Activated T-cell treated with anti-CD3 and anti-CD28 coated beads, Interleukin-2, amount 50 U/mL, for 72 hours (primary cell): ENCODE results near the gene ADAMTSL4. TPM values are rescaled to one million over a fixed set of nuclear protein-coding genes. Genes with fewer than 3 reads are reported as not detected.

Experiments used
- ATAC-seq, 2 donors: fragments of 150-1000 bp; cut with Tn5 transposase; replicated peaks in 1 of 2; 2 replicates each; pipeline ENCODE4 v1.10.0; 2021; ENCODE audit warnings: moderate library complexity in 2 of 2, mild to moderate bottlenecking in 1 of 2
- DNase-seq, 2 donors: peaks; one replicate each; pipeline ENCODE4 v3.0.0; 2021 to 2022; ENCODE audit warnings: mixed read lengths in 1 of 2
- H3K27ac Mint-ChIP-seq: one replicate; pipeline ENCODE4 v1.8.0; 2022; ENCODE audit warnings: mild to moderate bottlenecking, moderate library complexity, mixed read lengths
- H3K27me3 Mint-ChIP-seq: one replicate; pipeline ENCODE4 v1.8.0; 2022; ENCODE audit warnings: low read depth, mixed read lengths
- H3K36me3 Mint-ChIP-seq, 2 donors: one replicate each; pipeline ENCODE4 v1.8.0; 2022; ENCODE audit warnings: mixed read lengths in 2 of 2, mild to moderate bottlenecking in 1 of 2; ENCODE audit not compliant: insufficient read depth in 2 of 2
- H3K4me1 Mint-ChIP-seq: one replicate; pipeline ENCODE4 v1.8.0; 2022; ENCODE audit warnings: low read depth, mixed read lengths
- H3K4me3 Mint-ChIP-seq, 2 donors: one replicate each; pipeline ENCODE4 v1.8.0; 2022; ENCODE audit warnings: mild to moderate bottlenecking in 2 of 2, mixed read lengths in 2 of 2, moderate library complexity in 2 of 2
- H3K9me3 Mint-ChIP-seq, 2 donors: one replicate each; pipeline ENCODE4 v1.8.0; 2022; ENCODE audit warnings: mixed read lengths in 2 of 2
- total RNA-seq, 2 donors: library from RNA; stranded (reverse); gene quantifications; one replicate each; pipeline ENCODE4 v1.2.3, GENCODE V29; 2022

The ADAMTSL4 gene
- total RNA-seq, 2 donors from 2014 or later = 0.86 to 2.6 TPM

DNA sequence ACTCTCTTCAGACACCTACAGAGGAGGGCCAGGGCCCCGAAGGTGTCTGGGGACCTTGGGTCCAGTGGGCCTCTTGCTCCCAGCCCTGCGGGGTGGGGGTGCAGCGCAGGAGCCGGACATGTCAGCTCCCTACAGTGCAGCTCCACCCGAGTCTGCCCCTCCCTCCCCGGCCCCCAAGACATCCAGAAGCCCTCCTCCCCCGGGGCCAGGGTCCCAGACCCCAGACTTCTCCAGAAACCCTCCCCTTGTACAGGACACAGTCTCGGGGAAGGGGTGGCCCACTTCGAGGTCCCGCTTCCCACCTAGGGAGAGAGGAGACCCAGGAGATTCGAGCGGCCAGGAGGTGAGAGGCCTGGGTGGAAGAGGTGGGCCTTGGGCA, 3.7 kb downstream of the ADAMTSL4 start:
- DNase-seq (no peak), ATAC-seq (no peak)
- peaks cover 14% of the 10 kb centered on the region for H3K27me3 Mint-ChIP-seq
- peaks cover 0 to 3% of the 10 kb centered on the region in 2 donors for H3K36me3 Mint-ChIP-seq
- H3K9me3 Mint-ChIP-seq = no peaks in the 10 kb centered on the region
- H3K4me3 Mint-ChIP-seq = peak overlapping the region in 1 of 2 donors; percentile 55
- H3K27ac Mint-ChIP-seq = no peak overlapping the region
- peaks cover 36% of the 10 kb centered on the region for H3K4me1 Mint-ChIP-seq

DNA sequence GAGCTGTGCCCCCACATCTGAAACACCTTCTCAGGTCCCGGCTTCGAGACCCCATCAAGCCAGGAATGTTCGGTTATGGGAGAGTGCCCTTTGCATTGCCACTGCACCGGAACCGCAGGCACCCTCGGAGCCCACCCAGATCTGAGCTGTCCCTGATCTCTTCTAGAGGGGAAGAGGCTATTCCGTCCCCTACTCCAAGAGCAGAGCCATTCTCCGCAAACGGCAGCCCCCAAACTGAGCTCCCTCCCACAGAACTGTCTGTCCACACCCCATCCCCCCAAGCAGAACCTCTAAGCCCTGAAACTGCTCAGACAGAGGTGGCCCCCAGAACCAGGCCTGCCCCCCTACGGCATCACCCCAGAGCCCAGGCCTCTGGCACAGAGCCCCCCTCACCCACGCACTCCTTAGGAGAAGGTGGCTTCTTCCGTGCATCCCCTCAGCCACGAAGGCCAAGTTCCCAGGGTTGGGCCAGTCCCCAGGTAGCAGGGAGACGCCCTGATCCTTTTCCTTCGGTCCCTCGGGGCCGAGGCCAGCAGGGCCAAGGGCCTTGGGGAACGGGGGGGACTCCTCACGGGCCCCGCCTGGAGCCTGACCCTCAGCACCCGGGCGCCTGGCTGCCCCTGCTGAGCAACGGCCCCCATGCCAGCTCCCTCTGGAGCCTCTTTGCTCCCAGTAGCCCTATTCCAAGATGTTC, 4.3 kb downstream of the ADAMTSL4 start:
- Mint-ChIP-seq H3K27ac (no peak overlapping the region), H3K27me3 (peaks cover 14% of the 10 kb centered on the region), H3K4me1 (peaks cover 33% of the 10 kb centered on the region), H3K36me3 (peaks cover 0 to 3% of the 10 kb centered on the region in 2 donors), H3K4me3 (no peak overlapping the region), H3K9me3 (no peaks in the 10 kb centered on the region)
- ATAC-seq (no peak), DNase-seq (no peak)

- H3K27me3 Mint-ChIP-seq = peaks cover 14% of the 10 kb centered on the region
- no peaks in the 10 kb centered on the region for H3K9me3 Mint-ChIP-seq
- DNase-seq = no peak
- no peak overlapping the region for H3K4me3 Mint-ChIP-seq
- peaks cover 0 to 3% of the 10 kb centered on the region in 2 donors for H3K36me3 Mint-ChIP-seq
- ATAC-seq = no peak
- H3K4me1 Mint-ChIP-seq = peaks cover 32% of the 10 kb centered on the region
- H3K27ac Mint-ChIP-seq = no peak overlapping the region
Measured at GRCh38 chr1:150554086-150554452, 4.9 kb downstream of the ADAMTSL4 start.

DNA sequence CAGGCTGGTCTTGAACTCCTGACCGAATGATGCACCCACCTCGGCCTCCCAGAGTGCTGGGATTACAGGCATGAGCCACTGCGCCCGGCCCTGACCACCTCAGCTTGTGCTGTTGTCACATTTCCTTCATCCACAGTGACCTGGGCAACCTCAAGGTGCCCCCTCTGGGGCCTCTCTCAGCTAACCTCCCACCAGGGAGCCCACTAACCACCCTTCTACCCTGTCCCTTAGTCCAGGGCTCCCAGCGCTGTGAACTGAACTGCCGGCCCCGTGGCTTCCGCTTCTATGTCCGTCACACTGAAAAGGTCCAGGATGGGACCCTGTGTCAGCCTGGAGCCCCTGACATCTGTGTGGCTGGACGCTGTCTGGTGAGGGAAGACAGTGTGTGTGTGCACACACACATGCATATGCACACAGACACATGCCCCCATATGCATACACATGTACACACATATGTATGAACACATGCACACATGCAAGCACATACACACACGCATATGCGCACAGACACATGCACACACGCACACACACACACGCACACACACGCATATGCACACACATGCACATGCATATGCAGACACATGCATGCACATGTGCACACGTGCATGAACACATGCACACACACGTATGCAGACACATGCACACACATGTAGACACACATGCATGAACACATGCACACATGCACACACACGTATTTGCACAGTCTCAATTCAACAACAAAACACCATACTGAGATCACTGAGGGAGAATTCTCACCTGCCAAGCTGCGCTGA, 6.2 kb downstream of the ADAMTSL4 start:
- peaks cover 8% of the 10 kb centered on the region for H3K27me3 Mint-ChIP-seq
- DNase-seq (no peak), ATAC-seq (no peak)
- no peak overlapping the region for H3K27ac Mint-ChIP-seq
- H3K9me3 Mint-ChIP-seq = no peaks in the 10 kb centered on the region
- H3K36me3 Mint-ChIP-seq = peaks cover 0 to 3% of the 10 kb centered on the region in 2 donors
- H3K4me1 Mint-ChIP-seq = peaks cover 33% of the 10 kb centered on the region
- no peak overlapping the region for H3K4me3 Mint-ChIP-seq

DNA sequence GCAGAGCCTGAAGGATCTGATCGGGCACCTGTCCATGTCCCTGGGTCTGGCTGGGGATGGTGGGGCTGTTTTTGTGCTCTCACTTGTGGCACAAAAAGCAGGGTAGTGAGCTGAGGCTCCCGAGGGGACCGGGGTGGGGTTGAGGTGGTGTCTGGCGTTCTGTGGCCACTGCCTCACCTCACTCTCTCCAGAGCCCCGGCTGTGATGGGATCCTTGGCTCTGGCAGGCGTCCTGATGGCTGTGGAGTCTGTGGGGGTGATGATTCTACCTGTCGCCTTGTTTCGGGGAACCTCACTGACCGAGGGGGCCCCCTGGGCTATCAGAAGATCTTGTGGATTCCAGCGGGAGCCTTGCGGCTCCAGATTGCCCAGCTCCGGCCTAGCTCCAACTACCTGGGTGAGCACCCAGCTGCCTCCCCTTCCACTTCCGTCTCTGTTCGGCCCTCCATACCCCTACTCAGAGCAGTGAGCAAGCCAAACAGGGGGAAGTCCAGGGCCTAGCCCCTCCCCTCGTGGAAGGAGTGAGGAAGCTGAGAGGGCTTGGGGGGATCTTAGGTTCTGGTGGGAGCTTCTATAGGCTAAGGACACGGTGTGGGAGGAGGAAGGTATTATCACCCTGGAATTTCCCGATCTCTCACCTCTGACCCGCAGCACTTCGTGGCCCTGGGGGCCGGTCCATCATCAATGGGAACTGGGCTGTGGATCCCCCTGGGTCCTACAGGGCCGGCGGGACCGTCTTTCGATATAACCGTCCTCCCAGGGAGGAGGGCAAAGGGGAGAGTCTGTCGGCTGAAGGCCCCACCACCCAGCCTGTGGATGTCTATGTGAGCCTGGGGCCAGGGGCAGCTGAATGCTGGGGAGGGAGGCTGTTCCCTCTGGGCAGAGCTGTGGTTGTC, 7.0 kb downstream of the ADAMTSL4 start:
- ATAC-seq = no peak
- Mint-ChIP-seq H3K4me3 (no peak overlapping the region), H3K9me3 (no peaks in the 10 kb centered on the region), H3K27ac (no peak overlapping the region), H3K27me3 (peaks cover 5% of the 10 kb centered on the region), H3K4me1 (peaks cover 32% of the 10 kb centered on the region), H3K36me3 (peaks cover 0 to 3% of the 10 kb centered on the region in 2 donors)
- DNase-seq = no peak

DNA sequence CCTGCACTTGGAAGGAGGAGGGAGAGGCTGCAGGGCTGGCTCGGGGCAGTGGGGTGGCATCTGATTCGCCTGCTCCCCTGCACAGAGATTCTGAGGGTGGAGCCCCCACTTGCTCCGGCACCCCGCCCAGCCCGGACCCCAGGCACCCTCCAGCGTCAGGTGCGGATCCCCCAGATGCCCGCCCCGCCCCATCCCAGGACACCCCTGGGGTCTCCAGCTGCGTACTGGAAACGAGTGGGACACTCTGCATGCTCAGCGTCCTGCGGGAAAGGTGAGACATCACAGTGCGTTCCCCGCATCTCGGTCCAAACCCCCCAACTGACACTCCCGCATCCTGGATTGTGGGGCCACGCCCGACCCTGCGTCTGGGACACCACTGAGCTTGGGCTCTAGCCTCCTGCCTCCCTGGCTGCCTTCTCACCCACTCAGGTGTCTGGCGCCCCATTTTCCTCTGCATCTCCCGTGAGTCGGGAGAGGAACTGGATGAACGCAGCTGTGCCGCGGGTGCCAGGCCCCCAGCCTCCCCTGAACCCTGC, 7.9 kb downstream of the ADAMTSL4 start:
- DNase-seq = no peak
- Mint-ChIP-seq H3K27me3 (no peaks in the 10 kb centered on the region), H3K9me3 (no peaks in the 10 kb centered on the region), H3K36me3 (peaks cover 0 to 3% of the 10 kb centered on the region in 2 donors), H3K27ac (no peak overlapping the region), H3K4me3 (no peak overlapping the region), H3K4me1 (peaks cover 28% of the 10 kb centered on the region)
- no peak for ATAC-seq

GRCh38 chr1:150557813-150558212, 8.6 kb downstream of the ADAMTSL4 start:
- Mint-ChIP-seq H3K4me1 (peaks cover 28% of the 10 kb centered on the region), H3K36me3 (peaks cover 0 to 4% of the 10 kb centered on the region in 2 donors), H3K27me3 (no peaks in the 10 kb centered on the region), H3K9me3 (no peaks in the 10 kb centered on the region), H3K27ac (no peak overlapping the region), H3K4me3 (no peak overlapping the region)
- DNase-seq = no peak
- no peak for ATAC-seq

- no peak for DNase-seq
- Mint-ChIP-seq H3K36me3 (peaks cover 0 to 4% of the 10 kb centered on the region in 2 donors), H3K27ac (no peak overlapping the region), H3K4me3 (no peak overlapping the region), H3K9me3 (no peaks in the 10 kb centered on the region), H3K4me1 (peaks cover 31% of the 10 kb centered on the region), H3K27me3 (no peaks in the 10 kb centered on the region)
- ATAC-seq = no peak
Measured at GRCh38 chr1:150558303-150558704, 9.1 kb downstream of the ADAMTSL4 start.

DNA sequence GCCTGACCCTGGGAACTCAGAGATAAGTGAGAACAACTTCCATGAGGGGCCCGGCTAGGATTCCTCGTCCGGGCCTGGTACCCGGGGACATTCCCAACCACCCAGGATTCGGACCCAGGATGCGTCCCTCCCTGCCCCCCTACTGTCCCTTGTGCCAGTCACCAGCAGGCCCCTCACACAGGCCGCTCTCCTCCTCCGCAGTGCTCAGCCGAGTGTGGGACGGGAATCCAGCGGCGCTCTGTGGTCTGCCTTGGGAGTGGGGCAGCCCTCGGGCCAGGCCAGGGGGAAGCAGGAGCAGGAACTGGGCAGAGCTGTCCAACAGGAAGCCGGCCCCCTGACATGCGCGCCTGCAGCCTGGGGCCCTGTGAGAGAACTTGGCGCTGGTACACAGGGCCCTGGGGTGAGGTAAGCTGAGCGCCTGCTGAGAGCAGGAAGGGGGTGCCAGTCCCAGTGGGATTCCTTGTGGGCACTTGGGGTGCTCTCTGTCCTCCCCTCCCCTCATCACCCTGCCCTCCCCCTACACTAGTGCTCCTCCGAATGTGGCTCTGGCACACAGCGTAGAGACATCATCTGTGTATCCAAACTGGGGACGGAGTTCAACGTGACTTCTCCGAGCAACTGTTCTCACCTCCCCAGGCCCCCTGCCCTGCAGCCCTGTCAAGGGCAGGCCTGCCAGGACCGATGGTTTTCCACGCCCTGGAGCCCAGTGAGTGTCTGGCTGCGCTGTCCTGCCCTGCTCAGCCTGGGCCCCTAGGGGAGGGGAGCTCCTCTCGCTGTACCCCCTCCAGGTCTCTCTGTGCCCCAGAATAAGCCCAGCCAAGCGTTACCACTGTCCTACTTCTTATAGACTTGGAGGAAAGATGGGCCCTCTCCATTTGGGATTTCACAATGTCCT, 9.8 kb downstream of the ADAMTSL4 start:
- H3K36me3 Mint-ChIP-seq = peaks cover 0 to 4% of the 10 kb centered on the region in 2 donors
- ATAC-seq = no peak
- H3K27ac Mint-ChIP-seq = no peak overlapping the region
- H3K4me3 Mint-ChIP-seq = no peak overlapping the region
- H3K4me1 Mint-ChIP-seq = peaks cover 38% of the 10 kb centered on the region
- no peaks in the 10 kb centered on the region for H3K9me3 Mint-ChIP-seq
- H3K27me3 Mint-ChIP-seq = no peaks in the 10 kb centered on the region
- no peak for DNase-seq

DNA sequence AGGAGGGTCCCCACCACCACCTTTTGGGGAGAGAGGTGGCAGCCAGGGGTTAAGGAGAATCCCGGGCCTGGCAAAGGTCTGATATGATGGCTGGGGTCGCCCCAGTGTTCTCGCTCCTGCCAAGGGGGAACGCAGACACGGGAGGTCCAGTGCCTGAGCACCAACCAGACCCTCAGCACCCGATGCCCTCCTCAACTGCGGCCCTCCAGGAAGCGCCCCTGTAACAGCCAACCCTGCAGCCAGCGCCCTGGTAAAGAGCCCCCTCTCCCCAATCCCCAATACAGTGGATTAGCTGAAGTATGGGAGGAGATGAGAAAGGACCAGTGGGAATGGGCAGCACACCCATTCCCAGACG, 10.4 kb downstream of the ADAMTSL4 start:
- peaks cover 0 to 4% of the 10 kb centered on the region in 2 donors for H3K36me3 Mint-ChIP-seq
- DNase-seq (no peak), ATAC-seq (no peak)
- H3K4me1 Mint-ChIP-seq = peaks cover 44% of the 10 kb centered on the region
- H3K9me3 Mint-ChIP-seq = no peaks in the 10 kb centered on the region
- peak overlapping the region in 1 of 2 donors; percentile 61 for H3K4me3 Mint-ChIP-seq
- H3K27me3 Mint-ChIP-seq = no peaks in the 10 kb centered on the region
- no peak overlapping the region for H3K27ac Mint-ChIP-seq

DNA sequence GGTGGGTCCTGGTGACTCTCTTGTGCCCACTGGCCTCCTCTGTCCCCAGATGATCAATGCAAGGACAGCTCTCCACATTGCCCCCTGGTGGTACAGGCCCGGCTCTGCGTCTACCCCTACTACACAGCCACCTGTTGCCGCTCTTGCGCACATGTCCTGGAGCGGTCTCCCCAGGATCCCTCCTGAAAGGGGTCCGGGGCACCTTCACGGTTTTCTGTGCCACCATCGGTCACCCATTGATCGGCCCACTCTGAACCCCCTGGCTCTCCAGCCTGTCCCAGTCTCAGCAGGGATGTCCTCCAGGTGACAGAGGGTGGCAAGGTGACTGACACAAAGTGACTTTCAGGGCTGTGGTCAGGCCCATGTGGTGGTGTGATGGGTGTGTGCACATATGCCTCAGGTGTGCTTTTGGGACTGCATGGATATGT, 10.8 kb downstream of the ADAMTSL4 start:
- H3K4me3 Mint-ChIP-seq = peak overlapping the region; percentile 61 to 100
- H3K9me3 Mint-ChIP-seq = no peaks in the 10 kb centered on the region
- peak; percentile 6 to 14 for ATAC-seq
- H3K27ac Mint-ChIP-seq = peak overlapping the region; percentile 52
- H3K4me1 Mint-ChIP-seq = peaks cover 48% of the 10 kb centered on the region
- DNase-seq = peak; percentile 80 to 85
- H3K36me3 Mint-ChIP-seq = peaks cover 0 to 4% of the 10 kb centered on the region in 2 donors
- no peaks in the 10 kb centered on the region for H3K27me3 Mint-ChIP-seq
